Transverse colon (tissue), 4 donors: ENCODE results near the gene BCAS1. TPM values are rescaled to one million over a fixed set of nuclear protein-coding genes. Genes with fewer than 3 reads are reported as not detected.

Experiments used
- DNase-seq: peaks from one replicate; pipeline ENCODE4 v3.0.0-alpha.2; 2019
- H3K27ac ChIP-seq, 4 donors: fragments of 200-600 bp; sonication (generic); 2 replicates each; pipeline ENCODE4 v1.5.1; 2016 to 2018; ENCODE audit warnings: inconsistent platforms in 4 of 4
- H3K27me3 ChIP-seq: fragments of 200-600 bp; sonication (generic); 2 replicates; pipeline ENCODE4 v1.5.1; 2017; ENCODE audit warnings: inconsistent platforms
- H3K36me3 ChIP-seq, 4 donors: fragments of 200-600 bp; sonication (generic); 2 replicates each; pipeline ENCODE4 v1.5.1; 2017 to 2019; ENCODE audit warnings: inconsistent platforms in 4 of 4
- H3K4me1 ChIP-seq, 4 donors: fragments of 200-600 bp; sonication (generic); 2 replicates each; pipeline ENCODE4 v1.5.1; 2017 to 2020; ENCODE audit warnings: inconsistent platforms in 4 of 4
- H3K4me3 ChIP-seq, 4 donors: fragments of 200-600 bp; sonication (generic); 1 replicate in 1 of 4; 2 replicates in 3 of 4; pipeline versions ENCODE4 v1.5.1 to v1.6.1; 2017 to 2019; ENCODE audit warnings: inconsistent platforms in 4 of 4
- H3K9me3 ChIP-seq, 2 donors: fragments of 200-600 bp; sonication (generic); 2 replicates each; pipeline ENCODE4 v1.5.1; 2017 to 2019; ENCODE audit warnings: inconsistent platforms in 2 of 2
- EP300 ChIP-seq: sonication (generic); formaldehyde crosslinking; IDR thresholded peaks from one replicate; pipeline ENCODE4 v1.6.1; 2017; ENCODE audit warnings: antibody characterized with exemption, low read depth
- POLR2A ChIP-seq: fragments of 450-650 bp; IDR thresholded peaks from one replicate; pipeline ENCODE4 v1.6.1; 2016; ENCODE audit warnings: antibody characterized with exemption, mild to moderate bottlenecking, moderate library complexity
- POLR2AphosphoS5 ChIP-seq, 3 donors: sonication (generic); formaldehyde crosslinking; IDR thresholded peaks; one replicate each; pipeline ENCODE4 v1.6.1; 2016; ENCODE audit warnings: antibody characterized with exemption in 3 of 3
- WGBS, 2 donors: methylation state at CpG; one replicate each; pipeline ENCODE4 v1.1.5; 2018; ENCODE audit warnings: low coverage in 1 of 2; 5-methylcytosine and 5-hydroxymethylcytosine counted together
- in situ Hi-C, 4 donors: fragments of 200-750 bp; cut with MboI; loops; one replicate each; pipeline versions ENCODE4 v1.15.0 to v1.15.1; 2017; ENCODE audit warnings: low sequenced_read_pairs in 3 of 4, low pct_ligation_motif_present in 1 of 4, low pct_unique_long_range_greater_than_20kb in 1 of 4
- intact Hi-C: fragments of 100-400 bp; cut with DNase I; formaldehyde crosslinking; loops from one replicate; pipeline ENCODE4 v1.15.1; 2023; ENCODE audit warnings: low total_unique reads
- total RNA-seq, 4 donors: library from RNA; depleted of rRNA; stranded (reverse); fragments of >200 nt; gene quantifications; one replicate each; pipeline ENCODE4 v1.1.0, GENCODE V29; 2016
- TF ChIP-seq, protein P1 (sequence below), 5 experiments: fragments of 200-600 bp in 3 of 5; fragments of 450-650 bp in 2 of 5; sonication (generic) in 3 of 5; IDR thresholded peaks; 1 replicate in 2 of 5; 2 replicates in 3 of 5; pipeline ENCODE4 v1.5.1; 2016 to 2017; ENCODE audit warnings: antibody characterized with exemption in 5 of 5, inconsistent platforms in 3 of 5, mild to moderate bottlenecking in 2 of 5, moderate library complexity in 1 of 5

BCAS1 gene
- total RNA-seq, 4 donors from 2014 or later: 68.9 to 127 (median 89.0) TPM

DNA sequence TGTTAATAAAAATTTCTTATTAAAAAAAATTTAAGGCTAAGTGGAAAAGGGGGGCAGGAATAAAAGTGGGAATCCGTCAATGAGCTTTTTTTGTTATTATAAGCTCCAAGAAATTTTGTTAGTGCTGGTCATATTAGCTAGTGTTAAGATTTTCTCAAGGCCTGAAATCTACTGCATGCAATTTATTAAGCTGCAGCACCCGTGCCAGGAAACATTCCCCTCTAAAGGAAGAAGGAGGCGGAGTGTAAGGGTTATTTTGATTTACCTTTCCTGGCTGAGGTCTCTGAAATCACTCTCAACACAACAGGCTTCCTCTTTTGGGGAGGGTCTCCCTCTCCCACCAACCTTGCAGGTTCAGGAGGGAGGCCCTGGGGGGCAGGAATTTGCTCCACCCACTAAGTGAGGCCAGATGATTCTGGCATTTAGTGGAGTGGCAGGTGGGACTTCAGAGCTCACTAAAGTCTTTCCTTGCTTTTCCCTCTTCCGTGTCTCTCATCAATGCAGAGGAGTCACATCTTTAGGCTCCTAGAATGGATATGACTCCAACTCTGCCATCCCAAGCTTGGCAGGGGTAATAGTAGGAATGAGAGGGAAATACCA is 168.8 kb downstream of the BCAS1 start:
- no peak for DNase-seq
- in situ Hi-C loops (loop anchor here in 1 of 4 donors (25.0 kb wide), 1 partner anchor 314 kb away; the partner anchor contains the start of gene ZNF217), intact Hi-C loops (no loop called here)
- Histone ChIP-seq H3K27ac (peak overlapping the region; percentile 63 to 75 (median 68)), H3K9me3 (no peaks in the 10 kb centered on the region), H3K4me1 (peaks cover 15 to 39% (median 33%) of the 10 kb centered on the region in 4 donors), H3K27me3 (no peaks in the 10 kb centered on the region), H3K4me3 (no peak overlapping the region), H3K36me3 (no peaks in the 10 kb centered on the region)
- 57 to 71% methylated on average over 2 to 4 of the region's 4 CpGs for WGBS, 2 donors
- TF ChIP-seq POLR2A (no peak), EP300 (no peak), POLR2AphosphoS5 (IDR thresholded peaks at IDR 0.05) (no peak)
- TF ChIP-seq, protein P1, sequence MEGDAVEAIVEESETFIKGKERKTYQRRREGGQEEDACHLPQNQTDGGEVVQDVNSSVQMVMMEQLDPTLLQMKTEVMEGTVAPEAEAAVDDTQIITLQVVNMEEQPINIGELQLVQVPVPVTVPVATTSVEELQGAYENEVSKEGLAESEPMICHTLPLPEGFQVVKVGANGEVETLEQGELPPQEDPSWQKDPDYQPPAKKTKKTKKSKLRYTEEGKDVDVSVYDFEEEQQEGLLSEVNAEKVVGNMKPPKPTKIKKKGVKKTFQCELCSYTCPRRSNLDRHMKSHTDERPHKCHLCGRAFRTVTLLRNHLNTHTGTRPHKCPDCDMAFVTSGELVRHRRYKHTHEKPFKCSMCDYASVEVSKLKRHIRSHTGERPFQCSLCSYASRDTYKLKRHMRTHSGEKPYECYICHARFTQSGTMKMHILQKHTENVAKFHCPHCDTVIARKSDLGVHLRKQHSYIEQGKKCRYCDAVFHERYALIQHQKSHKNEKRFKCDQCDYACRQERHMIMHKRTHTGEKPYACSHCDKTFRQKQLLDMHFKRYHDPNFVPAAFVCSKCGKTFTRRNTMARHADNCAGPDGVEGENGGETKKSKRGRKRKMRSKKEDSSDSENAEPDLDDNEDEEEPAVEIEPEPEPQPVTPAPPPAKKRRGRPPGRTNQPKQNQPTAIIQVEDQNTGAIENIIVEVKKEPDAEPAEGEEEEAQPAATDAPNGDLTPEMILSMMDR (IDR thresholded peaks at IDR 0.05): no peak

- intact Hi-C loops (no loop called here), in situ Hi-C loops (loop anchor here in 1 of 4 donors (25.0 kb wide), 1 partner anchor 314 kb away; the partner anchor contains the start of gene ZNF217)
- TF ChIP-seq POLR2A (no peak), EP300 (no peak), POLR2AphosphoS5 (IDR thresholded peaks at IDR 0.05) (no peak)
- TF ChIP-seq, protein P1 (IDR thresholded peaks at IDR 0.05): no peak
- Histone ChIP-seq H3K27me3 (no peaks in the 10 kb centered on the region), H3K9me3 (no peaks in the 10 kb centered on the region), H3K4me1 (peaks cover 15 to 39% (median 33%) of the 10 kb centered on the region in 4 donors), H3K27ac (peak overlapping the region; percentile 63 to 75 (median 68)), H3K4me3 (no peak overlapping the region), H3K36me3 (no peaks in the 10 kb centered on the region)
- peak; percentile 28 for DNase-seq
- WGBS, 2 donors: 37 to 39% methylated on average over 5 to 6 of the region's 6 CpGs
Observed at GRCh38 chr20:53901064-53901463, 169.3 kb downstream of the BCAS1 start.

GRCh38 chr20:53900380-53900999 is 169.9 kb downstream of the BCAS1 start:
- Histone ChIP-seq H3K27me3 (no peaks in the 10 kb centered on the region), H3K9me3 (no peaks in the 10 kb centered on the region), H3K4me1 (peaks cover 15 to 39% (median 33%) of the 10 kb centered on the region in 4 donors), H3K27ac (peak overlapping the region; percentile 63 to 75 (median 68)), H3K4me3 (no peak overlapping the region), H3K36me3 (no peaks in the 10 kb centered on the region)
- intact Hi-C loops: no loop called here
- DNase-seq: no peak
- WGBS, 2 donors: 27 to 43% methylated on average over 3 to 4 of the region's 4 CpGs
- in situ Hi-C loops: loop anchor here in 1 of 4 donors (25.0 kb wide), 1 partner anchor 313 kb away; the partner anchor contains the start of gene ZNF217
- TF ChIP-seq POLR2AphosphoS5 (IDR thresholded peaks at IDR 0.05): no peak

- H3K27ac ChIP-seq: peak overlapping the region; percentile 63 to 75 (median 68)
- intact Hi-C loops (no loop called here), in situ Hi-C loops (loop anchor here in 1 of 4 donors (25.0 kb wide), 1 partner anchor 312 kb away; the partner anchor contains the start of gene ZNF217)
- 0 to 37% methylated on average over 1 to 8 of the region's 8 CpGs for WGBS, 2 donors
- H3K4me1 ChIP-seq: peaks cover 15 to 39% (median 33%) of the 10 kb centered on the region in 4 donors
- TF ChIP-seq, protein P1 (IDR thresholded peaks at IDR 0.05): no peak
- peak in 1 of 3 donors; percentile 37 for TF ChIP-seq POLR2AphosphoS5 (IDR thresholded peaks at IDR 0.05)
- H3K36me3 ChIP-seq: no peaks in the 10 kb centered on the region
- DNase-seq: peak; percentile 68
- H3K27me3 ChIP-seq: no peaks in the 10 kb centered on the region
- no peak overlapping the region for H3K4me3 ChIP-seq
- H3K9me3 ChIP-seq: no peaks in the 10 kb centered on the region
Observed at GRCh38 chr20:53899351-53900167, 170.8 kb downstream of the BCAS1 start.
